Measurements from ENCODE around the gene NAPEPLD.
"Not testable (repeated sequence)": the region's sequence is repeated elsewhere in the genome, so short reads cannot be mapped to it uniquely, and the experiment has no call there.

Gene NAPEPLD

GRCh38 chr7:103106005-103106702 is 42.7 kb downstream of the NAPEPLD start:
- DNase-seq, result no peak

- no peak for DNase-seq
These were observed 47.4 kb downstream of the NAPEPLD start for GRCh38 chr7:103101543-103101942.

GRCh38 chr7:103100348-103100747 is 48.6 kb downstream of the NAPEPLD start:
- DNase-seq, result no peak

GRCh38 chr7:103097041-103097440 is 51.9 kb downstream of the NAPEPLD start:
- no peak for DNase-seq

- DNase-seq, result not testable (repeated sequence)
These were observed 53.3 kb downstream of the NAPEPLD start for GRCh38 chr7:103095558-103095957.

- DNase-seq, result no peak
These were observed 54.8 kb downstream of the NAPEPLD start for GRCh38 chr7:103094102-103094501.

GRCh38 chr7:103093429-103093828 is 55.5 kb downstream of the NAPEPLD start:
- no peak for DNase-seq

- not testable (repeated sequence) for DNase-seq
These were observed 56.6 kb downstream of the NAPEPLD start for GRCh38 chr7:103092321-103092720.

GRCh38 chr7:103083210-103083609 is 65.7 kb downstream of the NAPEPLD start:
- DNase-seq, result no peak

- no peak for DNase-seq
These were observed 66.4 kb downstream of the NAPEPLD start for GRCh38 chr7:103082497-103082896.

- no peak for DNase-seq
These were observed 68.0 kb downstream of the NAPEPLD start for GRCh38 chr7:103080923-103081322.

GRCh38 chr7:103079836-103080235 is 69.1 kb downstream of the NAPEPLD start:
- DNase-seq, result no peak

GRCh38 chr7:103078226-103078625 is 70.7 kb downstream of the NAPEPLD start:
- not testable (repeated sequence) for DNase-seq

GRCh38 chr7:103077318-103077717 is 71.6 kb downstream of the NAPEPLD start:
- DNase-seq, result no peak

- DNase-seq, result no peak
These were observed 72.1 kb downstream of the NAPEPLD start for GRCh38 chr7:103076764-103077163.

- DNase-seq, result no peak
These were observed 73.5 kb downstream of the NAPEPLD start for GRCh38 chr7:103075337-103075918.

- DNase-seq, result peak; percentile 89
These were observed 74.2 kb downstream of the NAPEPLD start, which contains the start of the genes ARMC10 and FBXL13 for GRCh38 chr7:103074519-103075336. ARMC10 (plus strand) TSS chr7:103075140; CDS start chr7:103075273, 133 bp downstream. FBXL13 (minus strand) TSS chr7:103074796.

GRCh38 chr7:103073989-103074518 is 74.8 kb downstream of the NAPEPLD start:
- DNase-seq, result no peak

GRCh38 chr7:103071000-103071399 is 77.9 kb downstream of the NAPEPLD start:
- no peak for DNase-seq

GRCh38 chr7:103068414-103069403 is 80.2 kb downstream of the NAPEPLD start:
- DNase-seq, result no peak

GRCh38 chr7:103065667-103066066 is 83.2 kb downstream of the NAPEPLD start:
- no peak for DNase-seq

- no peak for DNase-seq
These were observed 85.0 kb downstream of the NAPEPLD start for GRCh38 chr7:103063895-103064294.

Data from DMS 273 treated with DMSO at 0.1 percent for 48 hours (cell line).